HepG2 (cell line): ENCODE results near the gene SLC8A2. TPM values are rescaled to one million over a fixed set of nuclear protein-coding genes. Genes with fewer than 3 reads are reported as not detected.

Experiments
- ATAC-seq: fragments of 200-7000 bp; cut with Tn5 transposase; 3 replicates; pipeline ENCODE4 v1.9.1; 2020; ENCODE audit warnings: mild to moderate bottlenecking, moderate library complexity
- BruUV-seq: library from RNA; stranded (reverse); fragments of 400-500 nt; replicated peaks from 2 replicates; lab custom pipeline; 2021; lab: Mats Ljungman, UMichigan
- CTCF ChIA-PET: fragments of 300-600 bp; formaldehyde crosslinking; extraction: SDS; loops from one replicate; lab custom pipeline; 2021; ENCODE audit warnings: low total read pairs, inconsistent platforms, low intra/inter-chr PET ratio; lab: Yijun Ruan, JAX
- POLR2A ChIA-PET: fragments of 350-600 bp; sonication (Branson Sonifier 250); formaldehyde crosslinking; loops from one replicate; lab custom pipeline; 2020; ENCODE audit warnings: antibody characterized with exemption, inconsistent platforms; lab: Yijun Ruan, JAX
- DNase-seq: peaks from one replicate; pipeline ENCODE4 v3.0.0-alpha.2; 2015; ENCODE audit warnings: low spot score
- FAIRE-seq: peaks from 3 replicates; lab custom pipeline; 2011; peaks lifted over from hg19 to GRCh38; lab: Jason Lieb, UNC
- H2AFZ ChIP-seq: one replicate; pipeline ENCODE4 v1.6.1; 2011; ENCODE audit warnings: low read length, inconsistent platforms
- H3K27ac ChIP-seq: fragments of 300-600 bp; 3 replicates; pipeline ENCODE4 v1.8.0; 2011; ENCODE audit warnings: mixed run types, mild to moderate bottlenecking, mixed read lengths, low read length, inconsistent platforms; ENCODE audit not compliant: insufficient read depth; ENCODE audit errors: extremely low read length
- H3K27me3 ChIP-seq, 2 experiments: fragments of 200-600 bp in 1 of 2; 2 replicates in 1 of 2; 3 replicates in 1 of 2; pipeline versions ENCODE4 v1.6.0 to v1.8.0; 2011; ENCODE audit warnings: low read length in 2 of 2, mild to moderate bottlenecking in 2 of 2, moderate library complexity in 2 of 2, inconsistent platforms in 1 of 2; ENCODE audit not compliant: insufficient read depth in 2 of 2, control insufficient read depth in 1 of 2
- H3K36me3 ChIP-seq, 2 experiments: fragments of 200-600 bp in 1 of 2; replicated peaks in 1 of 2; 2 replicates in 1 of 2; 3 replicates in 1 of 2; pipeline versions ENCODE4 v1.5.1 to v1.8.0; 2011; ENCODE audit warnings: low read length in 2 of 2, inconsistent platforms in 1 of 2; ENCODE audit not compliant: insufficient read depth in 2 of 2, control insufficient read depth in 1 of 2
- H3K4me1 ChIP-seq: 2 replicates; pipeline ENCODE4 v1.5.1; 2012; ENCODE audit warnings: low read length, inconsistent platforms; ENCODE audit not compliant: insufficient read depth
- H3K4me2 ChIP-seq: 2 replicates; pipeline ENCODE4 v1.6.0; 2011; ENCODE audit warnings: low read depth, low read length, inconsistent platforms
- H3K4me3 ChIP-seq, 3 experiments: fragments of 200-600 bp in 1 of 3; sonication (generic), shearing (Covaris generic) in 1 of 3; replicated peaks in 1 of 3; 2 replicates each; pipeline ENCODE4 v1.5.1; 2011 to 2016; ENCODE audit warnings: low read length in 3 of 3, inconsistent platforms in 2 of 3, low read depth in 2 of 3, mild to moderate bottlenecking in 2 of 3, control low read depth in 1 of 3, mixed read lengths in 1 of 3; ENCODE audit not compliant: insufficient read depth in 1 of 3
- H3K79me2 ChIP-seq: one replicate; pipeline ENCODE4 v1.6.1; 2011; ENCODE audit warnings: low read length, inconsistent platforms; ENCODE audit not compliant: insufficient read depth
- H3K9ac ChIP-seq: 2 replicates; pipeline ENCODE4 v1.6.0; 2011; ENCODE audit warnings: mild to moderate bottlenecking, low read depth, low read length, inconsistent platforms; ENCODE audit not compliant: insufficient read depth
- H3K9me3 ChIP-seq: 2 replicates; pipeline ENCODE4 v1.5.1; 2012; ENCODE audit warnings: mild to moderate bottlenecking, low read length
- H4K20me1 ChIP-seq: 2 replicates; pipeline ENCODE4 v1.6.0; 2011; ENCODE audit warnings: inconsistent platforms, mild to moderate bottlenecking, low read length, moderate library complexity; ENCODE audit not compliant: insufficient read depth
- ADNP ChIP-seq: sonication (generic); formaldehyde crosslinking; IDR thresholded peaks from 2 replicates; pipeline ENCODE4 v1.4.0; 2020; ENCODE audit warnings: missing genetic modification reagents
- DMAP1 ChIP-seq: IDR thresholded peaks from 2 replicates; pipeline ENCODE4 v1.6.1; 2016
- ELF1 ChIP-seq: sonication (generic); formaldehyde crosslinking; IDR thresholded peaks from 2 replicates; pipeline ENCODE4 v1.4.0; 2020; ENCODE audit warnings: missing genetic modification reagents
- EZH2 ChIP-seq: conservative IDR thresholded peaks from 2 replicates; pipeline ENCODE4 v1.6.1; 2012; ENCODE audit warnings: mild to moderate bottlenecking, low read depth, low read length, moderate library complexity
- HIVEP1 ChIP-seq: sonication (generic); formaldehyde crosslinking; IDR thresholded peaks from 2 replicates; pipeline ENCODE4 v1.4.0; 2020; ENCODE audit warnings: mild to moderate bottlenecking, missing genetic modification reagents
- HNRNPUL1 ChIP-seq: fragments of 200-400 bp; formaldehyde crosslinking; IDR thresholded peaks from 2 replicates; pipeline ENCODE4 v1.6.1; 2017; ENCODE audit warnings: low read depth, mild to moderate bottlenecking, low read length, moderate library complexity
- JUND ChIP-seq: sonication (generic); formaldehyde crosslinking; IDR thresholded peaks from 2 replicates; pipeline ENCODE4 v1.8.0; 2022; ENCODE audit warnings: mild to moderate bottlenecking, missing genetic modification reagents
- MAFK ChIP-seq, 2 experiments: IDR thresholded peaks in 1 of 2; conservative IDR thresholded peaks in 1 of 2; 2 replicates each; pipeline ENCODE4 v1.6.1; 2011; ENCODE audit warnings: improper control_type of control experiment in 2 of 2, low read length in 2 of 2
- RAD51 ChIP-seq: fragments of 450-650 bp; IDR thresholded peaks from 2 replicates; pipeline ENCODE4 v1.6.1; 2016; ENCODE audit warnings: borderline replicate concordance
- SP2 ChIP-seq: sonication (generic); formaldehyde crosslinking; IDR thresholded peaks from 2 replicates; pipeline ENCODE4 v1.5.1; 2020; ENCODE audit warnings: mild to moderate bottlenecking, missing genetic modification reagents
- SRSF4 ChIP-seq: fragments of 200-400 bp; formaldehyde crosslinking; IDR thresholded peaks from one replicate; pipeline ENCODE4 v1.6.1; 2018; ENCODE audit warnings: mild to moderate bottlenecking, low read depth, low read length, moderate library complexity; ENCODE audit not compliant: poor library complexity, severe bottlenecking
- ZFP90 ChIP-seq: sonication (generic); formaldehyde crosslinking; IDR thresholded peaks from 2 replicates; pipeline ENCODE4 v1.8.0; 2022; ENCODE audit warnings: missing genetic modification reagents, mild to moderate bottlenecking, inconsistent platforms, borderline replicate concordance
- ZNF20 ChIP-seq: sonication (generic); formaldehyde crosslinking; IDR thresholded peaks from 2 replicates; pipeline ENCODE4 v1.4.0; 2020; ENCODE audit warnings: mild to moderate bottlenecking, moderate library complexity, missing genetic modification reagents
- ZNF430 ChIP-seq: sonication (generic); formaldehyde crosslinking; IDR thresholded peaks from 2 replicates; pipeline ENCODE4 v1.9.0; 2021; ENCODE audit warnings: mild to moderate bottlenecking, missing genetic modification reagents
- ZNF550 ChIP-seq: sonication (generic); formaldehyde crosslinking; IDR thresholded peaks from 2 replicates; pipeline ENCODE4 v1.4.0; 2020; ENCODE audit warnings: mild to moderate bottlenecking, missing genetic modification reagents, borderline replicate concordance
- ZNF564 ChIP-seq: sonication (generic); formaldehyde crosslinking; IDR thresholded peaks from 2 replicates; pipeline ENCODE4 v1.8.1; 2023; ENCODE audit warnings: mild to moderate bottlenecking, missing genetic modification reagents
- ZNF569 ChIP-seq: sonication (generic); formaldehyde crosslinking; IDR thresholded peaks from 2 replicates; pipeline ENCODE4 v1.5.0; 2020; ENCODE audit warnings: mild to moderate bottlenecking, missing genetic modification reagents, moderate library complexity, borderline replicate concordance
- WGBS: methylation state at CpG from one replicate; pipeline ENCODE4 v1.1.6; 2017; ENCODE audit warnings: low lambda C conversion rate; 5-methylcytosine and 5-hydroxymethylcytosine counted together
- in situ Hi-C: cut with HindIII; loops from 2 replicates; pipeline ENCODE4 v1.10.0; 2017; ENCODE audit warnings: low pct_unique_long_range_greater_than_20kb; ENCODE audit not compliant: extremely low pct_ligation_motif_present
- intact Hi-C: fragments of 100-400 bp; cut with micrococcal nuclease; formaldehyde crosslinking; loops from one replicate; pipeline ENCODE4 v1.10.0; 2022; ENCODE audit not compliant: unreplicated experiment
- polyA plus RNA-seq, 8 experiments: library from polyadenylated mRNA; depleted of rRNA in 3 of 8; stranded (reverse) in 7 of 8; unstranded in 1 of 8; fragments of >200 nt; fragmentation: Illumina TruSeq in 4 of 8; extraction: Trizol in 4 of 8; gene quantifications; 2 replicates each; pipeline versions ENCODE4 v1.2.1 to v1.2.3, GENCODE V29; 2011 to 2016; ENCODE audit warnings: low read depth in 4 of 8, missing spikeins in 1 of 8, mixed read lengths in 1 of 8; ENCODE audit not compliant: insufficient read depth in 1 of 8
- total RNA-seq, 5 experiments: library from RNA; depleted of rRNA; stranded (reverse); fragments of >200 nt; fragmentation: Illumina TruSeq; extraction: Trizol; gene quantifications; 2 replicates each; pipeline ENCODE4 v1.2.3, GENCODE V29; 2016; ENCODE audit warnings: low read depth in 1 of 5
- TF ChIP-seq, protein P1 (sequence below): sonication (generic); formaldehyde crosslinking; IDR thresholded peaks from 2 replicates; pipeline ENCODE4 v1.8.0; 2022; ENCODE audit warnings: mild to moderate bottlenecking, missing genetic modification reagents, moderate library complexity
- TF ChIP-seq, protein P2 (sequence below), 2 experiments: fragments of 450-650 bp in 1 of 2; sonication (generic) in 1 of 2; formaldehyde crosslinking; IDR thresholded peaks; 2 replicates each; pipeline versions ENCODE4 v1.5.0 to v1.8.0; 2020 to 2022; ENCODE audit warnings: mild to moderate bottlenecking in 1 of 2, missing genetic modification reagents in 1 of 2

The SLC8A2 gene
- total and polyA plus RNA-seq, 2 of the 13 experiments (the other 11 are each of a cell fraction or from before 2014, with no cell fraction given): 0.02 TPM; not detected in 1

DNA sequence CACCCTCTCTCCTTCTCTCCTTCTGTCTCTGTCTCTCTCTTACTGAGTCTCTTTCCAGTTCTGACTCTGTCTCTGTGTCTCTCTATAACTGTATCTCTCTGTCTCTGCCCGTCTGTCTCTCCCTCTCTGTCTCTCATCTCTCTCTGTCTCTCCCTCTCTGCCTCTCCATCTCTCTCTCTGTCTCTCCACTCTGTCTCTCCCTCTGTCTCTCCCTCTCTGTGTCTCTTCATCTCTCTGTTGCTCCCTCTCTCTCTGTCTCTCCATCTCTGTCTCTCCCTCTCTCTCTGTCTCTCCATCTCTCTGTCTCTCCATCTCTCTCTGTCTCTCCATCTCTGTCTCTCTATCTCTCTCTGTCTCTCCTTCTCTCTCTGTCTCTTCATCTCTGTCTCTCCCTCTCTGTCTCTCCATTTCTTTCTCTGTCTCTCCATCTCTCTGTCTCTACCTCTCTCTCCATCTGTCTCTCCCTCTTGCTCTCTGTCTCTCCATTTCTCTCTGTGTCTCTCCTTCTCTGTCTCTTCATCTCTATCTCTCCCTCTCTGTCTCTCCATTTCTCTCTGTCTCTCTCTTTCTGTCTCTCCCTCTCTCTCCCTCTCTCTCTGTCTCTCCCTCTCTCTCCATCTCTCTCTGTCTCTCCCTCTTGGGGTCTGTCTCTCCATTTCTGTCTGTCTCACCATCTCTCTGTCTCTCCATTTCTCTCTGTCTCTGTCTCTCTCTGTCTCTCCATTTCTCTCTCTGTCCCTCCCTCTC is 49.1 kb downstream of the SLC8A2 start:
- in situ Hi-C loops: no loop called here
- FAIRE-seq: no peak
- intact Hi-C loops: no loop called here

DNA sequence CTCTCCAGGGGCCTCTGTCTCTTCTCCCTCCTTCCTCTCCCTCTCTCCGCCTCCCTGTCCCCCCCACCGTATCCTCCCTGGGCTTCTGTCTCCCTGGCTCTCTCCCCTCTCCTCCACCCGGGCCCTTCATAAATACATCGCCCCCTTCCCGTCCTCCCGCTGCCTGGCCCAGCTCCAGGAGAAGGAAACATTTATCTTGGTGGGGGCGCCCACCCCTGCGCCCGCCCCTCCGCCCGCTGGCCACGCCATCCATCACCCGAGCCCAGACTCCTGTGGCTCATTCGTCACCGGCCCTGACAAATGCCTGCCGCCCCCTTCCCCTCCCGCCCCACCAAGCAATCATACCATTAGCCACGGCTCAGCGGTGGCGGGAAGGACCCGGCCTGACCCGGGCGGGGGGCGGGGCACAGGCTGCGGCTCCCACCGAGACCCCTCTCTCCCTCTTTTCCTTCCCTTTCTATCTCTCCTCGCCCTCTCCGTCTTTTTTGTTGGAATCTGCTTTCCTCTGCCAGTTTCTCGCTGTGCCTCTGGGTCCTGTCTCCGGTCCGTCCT is 49.8 kb downstream of the SLC8A2 start:
- H3K27ac ChIP-seq: no peak overlapping the region
- no peak overlapping the region for H2AFZ ChIP-seq
- DNase-seq: no peak
- H3K4me2 ChIP-seq: no peak overlapping the region
- ChIA-PET POLR2A (no interaction called here), CTCF (no interaction called here)
- FAIRE-seq: no peak
- H3K9ac ChIP-seq: no peak overlapping the region
- WGBS: 13% methylated on average over 31 of the region's 31 CpGs
- H3K4me1 ChIP-seq: no peaks in the 10 kb centered on the region
- no peaks in the 10 kb centered on the region for H3K79me2 ChIP-seq
- ATAC-seq: no peak
- intact Hi-C loops: no loop called here
- H3K36me3 ChIP-seq: no peaks in the 10 kb centered on the region
- BruUV-seq: no TSS peak
- peaks cover 17 to 62% of the 10 kb centered on the region in 2 experiments for H3K27me3 ChIP-seq
- H4K20me1 ChIP-seq: peaks cover 8% of the 10 kb centered on the region; the same call in 1 of the 2 replicates
- TF ChIP-seq, protein P1, sequence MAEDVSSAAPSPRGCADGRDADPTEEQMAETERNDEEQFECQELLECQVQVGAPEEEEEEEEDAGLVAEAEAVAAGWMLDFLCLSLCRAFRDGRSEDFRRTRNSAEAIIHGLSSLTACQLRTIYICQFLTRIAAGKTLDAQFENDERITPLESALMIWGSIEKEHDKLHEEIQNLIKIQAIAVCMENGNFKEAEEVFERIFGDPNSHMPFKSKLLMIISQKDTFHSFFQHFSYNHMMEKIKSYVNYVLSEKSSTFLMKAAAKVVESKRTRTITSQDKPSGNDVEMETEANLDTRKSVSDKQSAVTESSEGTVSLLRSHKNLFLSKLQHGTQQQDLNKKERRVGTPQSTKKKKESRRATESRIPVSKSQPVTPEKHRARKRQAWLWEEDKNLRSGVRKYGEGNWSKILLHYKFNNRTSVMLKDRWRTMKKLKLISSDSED (CRISPR knock-in tag): no peak
- TF ChIP-seq ELF1 (CRISPR knock-in tag) (no peak), MAFK (conservative IDR thresholded peaks at IDR 0.05 in 1 of 2, IDR thresholded peaks at IDR 0.05 in 1 of 2; ENCODE audit: low read length in 2 of 2) (no peak), ZFP90 (no peak), SP2 (CRISPR knock-in tag) (no peak), ZNF550 (no peak), ZNF564 (CRISPR knock-in tag) (no peak), JUND (CRISPR knock-in tag) (no peak), ZNF430 (no peak), ZNF569 (CRISPR knock-in tag) (no peak), ADNP (no peak)
- TF ChIP-seq, protein P2, sequence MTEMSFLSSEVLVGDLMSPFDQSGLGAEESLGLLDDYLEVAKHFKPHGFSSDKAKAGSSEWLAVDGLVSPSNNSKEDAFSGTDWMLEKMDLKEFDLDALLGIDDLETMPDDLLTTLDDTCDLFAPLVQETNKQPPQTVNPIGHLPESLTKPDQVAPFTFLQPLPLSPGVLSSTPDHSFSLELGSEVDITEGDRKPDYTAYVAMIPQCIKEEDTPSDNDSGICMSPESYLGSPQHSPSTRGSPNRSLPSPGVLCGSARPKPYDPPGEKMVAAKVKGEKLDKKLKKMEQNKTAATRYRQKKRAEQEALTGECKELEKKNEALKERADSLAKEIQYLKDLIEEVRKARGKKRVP (CRISPR knock-in tag; IDR thresholded peaks at IDR 0.05): no peak
- TF ChIP-seq, all 625 proteins: peak for 0
- in situ Hi-C loops: no loop called here
- Histone ChIP-seq H3K9me3 (no peaks in the 10 kb centered on the region), H3K4me3 (no peak overlapping the region)

More for the DNA sequence above, 49.1 kb downstream of the SLC8A2 start:
- ChIA-PET POLR2A (no interaction called here), CTCF (no interaction called here)
- Histone ChIP-seq H3K36me3 (no peaks in the 10 kb centered on the region), H3K4me2 (no peak overlapping the region), H4K20me1 (peaks cover 6% of the 10 kb centered on the region; the same call in 1 of the 2 replicates), H3K9me3 (no peaks in the 10 kb centered on the region), H3K4me3 (no peak overlapping the region), H3K9ac (no peak overlapping the region), H3K79me2 (no peaks in the 10 kb centered on the region), H2AFZ (no peak overlapping the region), H3K27ac (no peak overlapping the region), H3K27me3 (peaks cover 17 to 55% of the 10 kb centered on the region in 2 experiments), H3K4me1 (no peaks in the 10 kb centered on the region)
- TF ChIP-seq SP2 (CRISPR knock-in tag) (no peak), EZH2 (peak; percentile 60; the same call in 1 of the 2 replicates), ZNF20 (CRISPR knock-in tag) (no peak), RAD51 (peak; percentile 5; the same call in 1 of the 2 replicates), HIVEP1 (CRISPR knock-in tag) (no peak), HNRNPUL1 (no peak), DMAP1 (CRISPR knock-in tag) (no peak), SRSF4 (no peak)
- no peak for ATAC-seq
- no TSS peak for BruUV-seq
- DNase-seq: no peak
- 6% methylated on average over 1 of the region's 1 CpG for WGBS
